Activated CD8-positive, alpha-beta T cell treated with anti-CD3 and anti-CD28 coated beads for 36 hours (primary cell): ENCODE measurements around the gene MAGI3. TPM values are rescaled to one million over a fixed set of nuclear protein-coding genes. Genes with fewer than 3 reads are reported as not detected.

Experiments used
- ATAC-seq: fragments of 200-7000 bp; cut with Tn5 transposase; one replicate; pipeline ENCODE4 v1.10.0; 2021; ENCODE audit warnings: mild to moderate bottlenecking, moderate library complexity
- CTCF ChIA-PET: fragments of 350-600 bp; sonication (Branson Sonifier 250); formaldehyde crosslinking; loops from one replicate; lab custom pipeline; 2021; ENCODE audit warnings: antibody characterized with exemption; lab: Charles Lee
- POLR2A ChIA-PET: fragments of 350-600 bp; sonication (Branson Sonifier 250); formaldehyde crosslinking; loops from one replicate; lab custom pipeline; 2021; ENCODE audit warnings: antibody characterized with exemption; lab: Charles Lee
- DNase-seq: peaks from one replicate; pipeline ENCODE4 v3.0.0-alpha.2; 2020
- H3K27ac Mint-ChIP-seq: one replicate; pipeline ENCODE4 v1.8.0; 2021; ENCODE audit warnings: mild to moderate bottlenecking, mixed read lengths
- H3K27me3 Mint-ChIP-seq: one replicate; pipeline ENCODE4 v1.8.0; 2021; ENCODE audit warnings: mixed read lengths
- H3K36me3 Mint-ChIP-seq: one replicate; pipeline ENCODE4 v1.8.0; 2021; ENCODE audit warnings: low read depth, mixed read lengths
- H3K4me1 Mint-ChIP-seq: one replicate; pipeline ENCODE4 v1.8.0; 2021; ENCODE audit warnings: low read depth, mixed read lengths
- H3K4me3 Mint-ChIP-seq: one replicate; pipeline ENCODE4 v1.8.0; 2021; ENCODE audit warnings: mild to moderate bottlenecking, moderate library complexity, mixed read lengths
- H3K9me3 Mint-ChIP-seq: one replicate; pipeline ENCODE4 v1.8.0; 2021; ENCODE audit warnings: mixed read lengths
- CTCF ChIP-seq: fragments of 200-600 bp; IDR thresholded peaks from one replicate; pipeline ENCODE4 v1.8.0; 2022; ENCODE audit warnings: antibody characterized with exemption, mild to moderate bottlenecking
- intact Hi-C: fragments of 100-400 bp; cut with micrococcal nuclease; formaldehyde crosslinking; loops from one replicate; pipeline ENCODE4 v1.10.0; 2022
- total RNA-seq, 2 experiments: library from RNA; stranded (reverse); gene quantifications; one replicate each; pipeline ENCODE4 v1.2.3, GENCODE V29; 2021

The MAGI3 gene
- total RNA-seq, 2 experiments from 2014 or later: 2.5 to 3.1 TPM

GRCh38 chr1:113515498-113515897 lies 125.2 kb downstream of the MAGI3 start:
- DNase-seq (no peak), ATAC-seq (no peak)
- peaks cover 13% of the 10 kb centered on the region for H3K9me3 Mint-ChIP-seq
- H3K27ac Mint-ChIP-seq: no peak overlapping the region
- no peak for TF ChIP-seq CTCF
- no peaks in the 10 kb centered on the region for H3K36me3 Mint-ChIP-seq
- POLR2A ChIA-PET: no interaction called here
- no peaks in the 10 kb centered on the region for H3K27me3 Mint-ChIP-seq
- H3K4me3 Mint-ChIP-seq: no peak overlapping the region
- H3K4me1 Mint-ChIP-seq: no peaks in the 10 kb centered on the region
- CTCF ChIA-PET: no interaction called here
- intact Hi-C loops: no loop called here

GRCh38 chr1:113517346-113517745 lies 127.0 kb downstream of the MAGI3 start:
- Mint-ChIP-seq H3K4me3 (no peak overlapping the region), H3K36me3 (no peaks in the 10 kb centered on the region), H3K27ac (no peak overlapping the region), H3K9me3 (peaks cover 6% of the 10 kb centered on the region), H3K4me1 (no peaks in the 10 kb centered on the region), H3K27me3 (no peaks in the 10 kb centered on the region)
- intact Hi-C loops: no loop called here
- no peak for DNase-seq
- ATAC-seq: no peak
- ChIA-PET CTCF (no interaction called here), POLR2A (no interaction called here)
- no peak for TF ChIP-seq CTCF

- Mint-ChIP-seq H3K4me1 (no peaks in the 10 kb centered on the region), H3K4me3 (no peak overlapping the region), H3K27me3 (no peaks in the 10 kb centered on the region), H3K27ac (no peak overlapping the region), H3K9me3 (peaks cover 6% of the 10 kb centered on the region), H3K36me3 (no peaks in the 10 kb centered on the region)
- no peak for TF ChIP-seq CTCF
- intact Hi-C loops: no loop called here
- ChIA-PET CTCF (no interaction called here), POLR2A (no interaction called here)
- ATAC-seq (no peak), DNase-seq (no peak)
Observed at GRCh38 chr1:113517983-113518382, 127.7 kb downstream of the MAGI3 start.

GRCh38 chr1:113519556-113519955 lies 129.2 kb downstream of the MAGI3 start:
- Mint-ChIP-seq H3K27ac (no peak overlapping the region), H3K36me3 (no peaks in the 10 kb centered on the region)
- CTCF ChIA-PET: no interaction called here

GRCh38 chr1:113530021-113530420 lies 139.7 kb downstream of the MAGI3 start:
- peaks cover 4% of the 10 kb centered on the region for H3K9me3 Mint-ChIP-seq
- no peak for TF ChIP-seq CTCF
- ChIA-PET POLR2A (no interaction called here), CTCF (interaction anchor here (0.7 kb wide), 1 partner anchor 369 kb away, joined by 3 read pairs; no protein-coding TSS in a partner anchor)
- no peak overlapping the region for H3K27ac Mint-ChIP-seq
- H3K36me3 Mint-ChIP-seq: no peaks in the 10 kb centered on the region
- ATAC-seq: no peak
- H3K4me1 Mint-ChIP-seq: no peaks in the 10 kb centered on the region
- intact Hi-C loops: no loop called here
- H3K27me3 Mint-ChIP-seq: no peaks in the 10 kb centered on the region
- no peak overlapping the region for H3K4me3 Mint-ChIP-seq
- no peak for DNase-seq

More at GRCh38 chr1:113519556-113519955, 129.2 kb downstream of the MAGI3 start:
- DNase-seq (no peak), ATAC-seq (no peak)
- TF ChIP-seq CTCF: no peak
- Mint-ChIP-seq H3K4me1 (no peaks in the 10 kb centered on the region), H3K27me3 (no peaks in the 10 kb centered on the region), H3K4me3 (no peak overlapping the region), H3K9me3 (peaks cover 5% of the 10 kb centered on the region)
- POLR2A ChIA-PET: no interaction called here
- intact Hi-C loops: no loop called here
